GM10266 (cell line): ENCODE data around the gene POLR2B.

Experiments
- DNase-seq: peaks from one replicate; pipeline ENCODE4 v3.0.0; 2012; ENCODE audit errors: extremely low spot score
- CTCF ChIP-seq: IDR thresholded peaks from 2 replicates; pipeline ENCODE4 v1.5.1; 2012; ENCODE audit warnings: mild to moderate bottlenecking, low read depth; ENCODE audit not compliant: control insufficient read depth, insufficient read depth; ENCODE audit errors: missing control alignments

POLR2B gene

DNA sequence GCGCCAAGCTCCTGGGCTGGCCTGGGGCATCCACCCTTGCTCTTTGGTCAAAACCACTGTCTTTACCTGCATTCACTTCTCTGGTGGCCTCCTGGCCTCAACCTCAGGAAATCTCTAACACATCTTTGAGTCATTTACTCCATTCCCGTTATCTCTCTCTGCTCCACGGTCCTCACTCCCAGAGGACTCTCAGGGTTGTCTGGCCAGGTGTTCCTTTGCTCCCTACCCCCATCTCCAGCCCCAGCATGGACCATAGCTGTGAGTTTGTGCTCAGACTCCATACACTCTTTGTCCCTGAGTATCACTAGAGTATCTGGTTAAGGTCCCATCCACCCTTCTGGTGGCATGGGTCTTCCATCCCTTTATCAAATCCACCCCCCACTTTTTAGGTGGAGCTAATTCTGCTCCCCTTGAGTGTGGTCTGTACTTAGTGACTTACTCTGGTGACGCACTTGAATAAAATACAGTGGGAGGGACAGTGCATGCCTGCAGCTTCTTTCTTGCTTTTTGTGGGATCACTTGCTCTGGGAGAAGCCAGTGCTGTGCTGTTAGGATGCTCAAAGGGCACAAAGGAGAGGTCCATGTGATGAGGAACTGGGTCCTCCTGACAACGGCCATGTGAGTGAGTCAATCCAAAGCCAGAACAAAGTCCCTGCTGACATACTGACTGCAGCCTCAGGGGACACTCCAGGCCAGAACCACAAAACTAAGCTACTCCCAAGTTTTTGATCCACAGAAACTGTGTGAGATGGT, 87.2 kb downstream of the POLR2B start:
- TF ChIP-seq CTCF, result no peak
- DNase-seq, result no peak

- TF ChIP-seq CTCF, result no peak
Observed at GRCh38 chr4:57068237-57068981, 89.7 kb downstream of the POLR2B start.

DNA sequence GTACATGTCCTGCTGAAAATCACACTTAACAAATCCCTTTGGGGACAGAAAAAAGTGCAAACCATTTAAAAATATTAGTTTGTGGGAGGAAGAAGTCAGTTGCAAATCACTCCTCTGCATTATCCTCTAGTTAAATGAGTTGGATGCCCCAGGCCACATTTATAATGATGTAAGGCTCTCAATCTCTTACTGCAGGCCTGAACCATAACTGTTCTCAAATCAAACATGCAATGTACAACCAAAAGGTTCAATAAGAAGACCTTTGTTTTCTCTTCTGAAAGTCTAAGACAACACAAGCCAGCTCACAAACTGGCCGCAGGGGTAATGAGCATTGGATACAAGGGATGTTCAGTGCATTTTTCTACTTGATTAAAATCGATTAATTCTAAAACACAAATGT, 91.8 kb downstream of the POLR2B start:
- TF ChIP-seq CTCF, result no peak
- DNase-seq, result no peak

More at GRCh38 chr4:57068237-57068981, 89.7 kb downstream of the POLR2B start:
- DNase-seq, result no peak

DNA sequence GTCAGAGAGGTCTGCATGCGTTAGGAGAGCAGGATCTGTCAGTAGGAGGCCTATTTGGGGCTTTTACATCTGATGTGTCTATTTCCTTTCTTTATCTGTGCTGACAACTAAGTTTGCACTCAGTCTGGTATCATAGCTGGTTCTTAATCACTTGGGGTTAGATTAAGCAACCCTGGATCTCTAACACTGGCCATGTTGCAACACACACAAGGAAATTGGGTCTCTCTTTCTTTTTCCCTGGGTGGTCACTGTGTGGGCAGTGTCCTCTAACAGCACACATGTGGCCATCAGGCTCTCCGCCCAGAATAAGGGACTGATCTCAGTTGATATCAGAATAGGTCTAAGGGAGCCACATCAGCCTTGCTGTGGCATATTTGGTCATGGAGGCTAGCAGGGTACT, 92.6 kb downstream of the POLR2B start:
- DNase-seq, result no peak
- no peak for TF ChIP-seq CTCF

GRCh38 chr4:57073559-57073958, 94.9 kb downstream of the POLR2B start:
- no peak for TF ChIP-seq CTCF
- DNase-seq, result no peak

GRCh38 chr4:57074744-57075143, 96.0 kb downstream of the POLR2B start:
- TF ChIP-seq CTCF, result no peak
- DNase-seq, result no peak

DNA sequence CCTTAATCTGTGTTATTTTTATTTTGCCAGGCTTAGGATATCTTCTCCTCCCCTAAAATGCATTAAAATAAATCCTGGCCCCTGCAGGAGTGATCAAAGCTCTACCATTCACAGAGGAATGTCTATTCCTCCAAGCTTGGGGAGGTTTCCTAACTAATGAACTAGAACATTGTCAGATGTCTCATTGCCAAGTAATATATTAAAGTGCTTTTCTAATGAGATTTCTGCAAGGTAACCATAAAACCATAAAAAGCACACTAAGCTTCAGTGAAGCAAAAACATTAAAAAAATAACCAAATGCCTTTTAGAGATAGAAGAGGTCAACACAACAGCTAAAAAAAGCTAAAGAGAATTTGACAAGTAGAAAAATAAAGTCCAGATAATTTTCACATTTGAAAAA, 96.7 kb downstream of the POLR2B start:
- TF ChIP-seq CTCF, result no peak
- DNase-seq, result no peak
